Fibroblast of lung (primary cell): Measurements from ENCODE around the gene PROSER1. TPM values are rescaled to one million over a fixed set of nuclear protein-coding genes. Genes with fewer than 3 reads are reported as not detected.

Source experiments
- DNase-seq, 2 donors: peaks; one replicate each; pipeline versions ENCODE4 v3.0.0 to v3.0.0-alpha.2; 2010; ENCODE audit warnings: low read depth in 2 of 2
- H2AFZ ChIP-seq: 2 replicates; pipeline ENCODE4 v1.5.1; 2012; ENCODE audit warnings: low read length, control low read depth, inconsistent platforms
- H3K27ac ChIP-seq: 2 replicates; pipeline ENCODE4 v1.5.1; 2011; ENCODE audit warnings: low read length, control low read depth; ENCODE audit not compliant: insufficient read depth
- H3K27me3 ChIP-seq: 2 replicates; pipeline ENCODE4 v1.5.1; 2011; ENCODE audit warnings: mild to moderate bottlenecking, low read length; ENCODE audit not compliant: control insufficient read depth, insufficient read depth
- H3K36me3 ChIP-seq: 2 replicates; pipeline ENCODE4 v1.5.1; 2011; ENCODE audit warnings: low read length; ENCODE audit not compliant: control insufficient read depth, insufficient read depth
- H3K4me1 ChIP-seq: 2 replicates; pipeline ENCODE4 v1.5.1; 2011; ENCODE audit warnings: low read length; ENCODE audit not compliant: control insufficient read depth, insufficient read depth; ENCODE audit errors: extremely low read depth
- H3K4me2 ChIP-seq: 2 replicates; pipeline ENCODE4 v1.5.1; 2011; ENCODE audit warnings: low read length, control low read depth; ENCODE audit not compliant: insufficient read depth; ENCODE audit errors: extremely low read depth
- H3K4me3 ChIP-seq, 4 experiments: fragments of 200-600 bp in 1 of 4; sonication (generic) in 1 of 4; replicated peaks in 1 of 4; 2 replicates each; pipeline ENCODE4 v1.5.1; 2011 to 2016; ENCODE audit warnings: low read length in 4 of 4, low read depth in 3 of 4, mild to moderate bottlenecking in 3 of 4, control low read depth in 2 of 4, inconsistent platforms in 1 of 4, mixed read lengths in 1 of 4; ENCODE audit not compliant: insufficient read depth in 1 of 4; ENCODE audit errors: control extremely low read depth in 1 of 4
- H3K79me2 ChIP-seq: 2 replicates; pipeline ENCODE4 v1.5.1; 2012; ENCODE audit warnings: mild to moderate bottlenecking, low read length, inconsistent platforms; ENCODE audit not compliant: control insufficient read depth, insufficient read depth
- H3K9ac ChIP-seq: 2 replicates; pipeline ENCODE4 v1.5.1; 2011; ENCODE audit warnings: mild to moderate bottlenecking, low read length, control low read depth; ENCODE audit not compliant: insufficient read depth
- H3K9me3 ChIP-seq: 2 replicates; pipeline ENCODE4 v1.5.1; 2012; ENCODE audit warnings: low read depth, low read length; ENCODE audit not compliant: control insufficient read depth, insufficient read depth
- H4K20me1 ChIP-seq: 2 replicates; pipeline ENCODE4 v1.5.1; 2011; ENCODE audit warnings: low read length; ENCODE audit not compliant: control insufficient read depth, insufficient read depth; ENCODE audit errors: extremely low read depth
- CTCF ChIP-seq, 2 donors: IDR thresholded peaks in 1 of 2; conservative IDR thresholded peaks in 1 of 2; 1 replicate in 1 of 2; 2 replicates in 1 of 2; pipeline ENCODE4 v1.5.1; 2011 to 2012; ENCODE audit warnings: low read length in 2 of 2, control low read depth in 1 of 2, inconsistent platforms in 1 of 2, low read depth in 1 of 2, mild to moderate bottlenecking in 1 of 2
- EZH2 ChIP-seq: IDR thresholded peaks from 2 replicates; pipeline ENCODE4 v1.5.1; 2012; ENCODE audit warnings: low read length, control low read depth, mild to moderate bottlenecking; ENCODE audit errors: missing control alignments
- polyA plus RNA-seq, 2 donors: library from polyadenylated mRNA; depleted of rRNA in 1 of 2; stranded (reverse) in 1 of 2; unstranded in 1 of 2; fragments of >200 nt; gene quantifications; 2 replicates each; pipeline ENCODE4 v1.2.1, GENCODE V29; 2011 to 2012; ENCODE audit warnings: missing spikeins in 1 of 2
- total RNA-seq: library from RNA; depleted of rRNA; stranded (reverse); fragments of >200 nt; gene quantifications from 2 replicates; pipeline ENCODE4 v1.2.1, GENCODE V29; 2014

Gene PROSER1
- total and polyA plus RNA-seq, 2 donors (not counting 1 experiment from before 2014, with no cell fraction given): 9.5 to 13.9 TPM

DNA sequence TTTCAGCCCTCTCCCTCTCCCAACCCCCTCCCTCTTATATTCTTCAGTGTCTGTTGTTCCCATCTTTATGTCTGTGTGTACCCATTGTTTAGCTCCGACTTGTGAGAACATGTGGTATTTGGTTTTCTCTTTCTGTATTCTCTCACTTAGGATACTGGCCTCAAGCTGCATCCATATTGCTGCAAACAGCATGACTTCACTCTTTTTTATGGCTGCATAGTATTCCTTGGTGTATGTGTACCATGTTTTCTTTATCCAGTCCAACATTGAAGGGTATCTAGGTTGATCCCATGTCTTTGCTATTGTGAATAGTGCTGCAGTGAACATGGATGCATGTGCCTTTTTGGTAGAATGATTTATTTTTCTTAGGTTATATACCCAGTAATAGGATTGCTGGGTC is 18.1 kb upstream of the PROSER1 start:
- H3K27me3 ChIP-seq: no peaks in the 10 kb centered on the region
- H4K20me1 ChIP-seq: no peaks in the 10 kb centered on the region
- H3K79me2 ChIP-seq: no peaks in the 10 kb centered on the region
- no peak for DNase-seq
- H3K36me3 ChIP-seq: no peaks in the 10 kb centered on the region
- no peak overlapping the region for H3K27ac ChIP-seq
- no peaks in the 10 kb centered on the region for H3K9me3 ChIP-seq
- no peak overlapping the region for H3K4me3 ChIP-seq
- no peaks in the 10 kb centered on the region for H3K4me1 ChIP-seq
- no peak overlapping the region for H3K4me2 ChIP-seq
- H3K9ac ChIP-seq: no peak overlapping the region
- no peak overlapping the region for H2AFZ ChIP-seq
- TF ChIP-seq EZH2: no peak
- no peak for TF ChIP-seq CTCF (conservative IDR thresholded peaks at IDR 0.05 in 1 of 2, IDR thresholded peaks at IDR 0.05 in 1 of 2; ENCODE audit: low read depth in 1 of 2, low read length in 2 of 2)

- Histone ChIP-seq H3K27ac (no peak overlapping the region), H3K4me3 (no peak overlapping the region), H3K4me1 (no peaks in the 10 kb centered on the region), H3K79me2 (no peaks in the 10 kb centered on the region), H3K9ac (no peak overlapping the region), H3K9me3 (no peaks in the 10 kb centered on the region), H3K27me3 (no peaks in the 10 kb centered on the region), H3K36me3 (no peaks in the 10 kb centered on the region), H3K4me2 (no peak overlapping the region), H2AFZ (no peak overlapping the region), H4K20me1 (no peaks in the 10 kb centered on the region)
- DNase-seq: no peak
- TF ChIP-seq EZH2 (no peak), CTCF (conservative IDR thresholded peaks at IDR 0.05 in 1 of 2, IDR thresholded peaks at IDR 0.05 in 1 of 2; ENCODE audit: low read depth in 1 of 2, low read length in 2 of 2) (no peak)
Observed at GRCh38 chr13:39054112-39054511, 16.2 kb upstream of the PROSER1 start.

DNA sequence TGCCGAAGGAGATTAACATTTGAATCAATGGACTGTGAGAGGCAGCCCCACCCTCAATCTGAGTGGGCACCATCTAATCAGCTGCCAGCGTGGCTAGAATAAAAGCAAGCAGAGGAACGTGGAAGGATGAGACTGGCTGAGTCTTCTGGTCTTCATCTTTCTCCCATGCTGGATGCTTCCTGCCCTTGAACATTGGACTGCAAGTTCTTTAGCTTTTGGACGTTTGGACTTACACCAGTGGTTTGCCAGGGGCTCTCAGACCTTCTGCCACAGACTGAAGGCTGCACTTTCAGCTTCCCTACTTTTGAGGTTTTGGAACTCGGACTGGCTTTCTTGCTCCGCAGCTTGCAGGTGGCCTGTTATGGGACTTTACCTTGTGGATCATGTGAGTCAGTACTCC is 15.1 kb upstream of the PROSER1 start:
- DNase-seq: no peak
- no peaks in the 10 kb centered on the region for H4K20me1 ChIP-seq
- no peaks in the 10 kb centered on the region for H3K9me3 ChIP-seq
- TF ChIP-seq EZH2 (no peak), CTCF (conservative IDR thresholded peaks at IDR 0.05 in 1 of 2, IDR thresholded peaks at IDR 0.05 in 1 of 2; ENCODE audit: low read depth in 1 of 2, low read length in 2 of 2) (no peak)
- H3K9ac ChIP-seq: no peak overlapping the region
- no peak overlapping the region for H3K4me2 ChIP-seq
- H3K27ac ChIP-seq: no peak overlapping the region
- H3K27me3 ChIP-seq: no peaks in the 10 kb centered on the region
- H2AFZ ChIP-seq: no peak overlapping the region
- no peaks in the 10 kb centered on the region for H3K4me1 ChIP-seq
- no peak overlapping the region for H3K4me3 ChIP-seq
- no peaks in the 10 kb centered on the region for H3K36me3 ChIP-seq
- H3K79me2 ChIP-seq: no peaks in the 10 kb centered on the region
